Testis (tissue), 3 donors: Measurements from ENCODE around the gene GPR146. TPM values are rescaled to one million over a fixed set of nuclear protein-coding genes. Genes with fewer than 3 reads are reported as not detected.

Source experiments
- DNase-seq: peaks from one replicate; pipeline ENCODE4 v3.0.0-alpha.2; 2019
- H3K27ac ChIP-seq, 2 donors: fragments of 200-600 bp; sonication (generic); one replicate each; pipeline ENCODE4 v1.5.1; 2019
- H3K27me3 ChIP-seq: fragments of 200-600 bp; sonication (generic); one replicate; pipeline ENCODE4 v1.5.1; 2019
- H3K36me3 ChIP-seq: fragments of 200-600 bp; sonication (generic); one replicate; pipeline ENCODE4 v1.5.1; 2017; ENCODE audit warnings: low read depth; ENCODE audit errors: missing control alignments
- H3K4me1 ChIP-seq: fragments of 200-600 bp; sonication (generic); one replicate; pipeline ENCODE4 v1.5.1; 2019
- H3K4me3 ChIP-seq, 2 donors: fragments of 200-600 bp; sonication (generic); one replicate each; pipeline ENCODE4 v1.5.1; 2017 to 2019
- H3K9me3 ChIP-seq: fragments of 200-600 bp; sonication (generic); one replicate; pipeline ENCODE4 v1.5.1; 2017
- POLR2A ChIP-seq: fragments of 450-650 bp; IDR thresholded peaks from one replicate; pipeline ENCODE4 v1.6.1; 2017; ENCODE audit warnings: antibody characterized with exemption, mild to moderate bottlenecking, moderate library complexity
- WGBS, 2 donors: methylation state at CpG; one replicate each; pipeline ENCODE4 v1.1.5; 2018; 5-methylcytosine and 5-hydroxymethylcytosine counted together
- intact Hi-C: fragments of 100-400 bp; cut with DNase I; formaldehyde crosslinking; loops from one replicate; pipeline ENCODE4 v1.15.1; 2023; ENCODE audit warnings: low total_unique reads
- polyA plus RNA-seq: library from polyadenylated mRNA; stranded (reverse); fragments of 350-450 nt; fragmentation: Illumina TruSeq; extraction: RNeasy Lipid Tissue Mini Kit (QIAGEN cat#74804); gene quantifications from one replicate; pipeline ENCODE4 v1.2.3, GENCODE V29; 2014; ENCODE audit warnings: low read depth, low replicate concordance; ENCODE audit not compliant: insufficient read depth
- total RNA-seq, 2 donors: library from RNA; depleted of rRNA; stranded (reverse); fragments of >200 nt; gene quantifications; one replicate each; pipeline ENCODE4 v1.2.3, GENCODE V29; 2016
- TF ChIP-seq, protein P1 (sequence below), 3 experiments: fragments of 450-650 bp in 2 of 3; fragments of 200-600 bp in 1 of 3; sonication (generic) in 1 of 3; IDR thresholded peaks; one replicate each; pipeline ENCODE4 v1.5.1; 2016 to 2019; ENCODE audit warnings: antibody characterized with exemption in 3 of 3, mild to moderate bottlenecking in 2 of 3, moderate library complexity in 1 of 3

GPR146 gene
- total and polyA plus RNA-seq, 3 donors from 2014 or later, result 5.3 to 14.4 (median 14.2) TPM

DNA sequence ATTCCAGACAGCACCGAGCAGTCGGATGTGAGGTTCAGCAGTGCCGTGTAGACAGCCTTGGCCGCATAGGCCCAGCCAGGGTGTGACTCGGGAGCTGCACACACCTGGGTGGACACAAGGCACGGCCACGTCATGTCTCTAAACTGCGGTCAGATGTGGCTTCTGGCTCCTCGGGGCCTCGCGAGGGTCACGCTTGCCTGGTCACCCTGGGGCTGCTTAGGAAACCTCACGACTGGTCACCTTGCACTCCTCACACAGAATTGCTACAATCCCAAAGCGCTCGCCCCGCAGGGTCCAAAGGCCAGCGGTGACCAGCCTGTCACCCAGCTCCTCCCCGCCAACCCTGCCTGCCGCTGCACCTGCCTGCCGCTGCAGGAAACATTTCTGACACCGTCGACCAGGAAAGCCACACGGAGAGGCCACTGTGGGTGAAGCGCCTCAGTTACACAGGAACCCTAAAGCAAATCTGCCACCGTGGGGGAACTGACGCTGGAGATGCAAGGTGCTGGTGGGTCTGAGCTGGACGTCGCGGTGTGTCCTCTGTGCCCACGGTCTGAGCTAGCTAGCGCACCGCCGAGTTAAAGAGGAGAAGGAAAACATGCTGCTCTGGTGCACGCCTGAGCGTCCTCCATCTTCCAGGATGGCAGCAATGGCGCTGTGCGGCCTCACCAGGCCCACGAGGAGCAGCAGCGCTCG is 48.6 kb downstream of the GPR146 start:
- 94% methylated on average over 24 to 40 of the region's 40 CpGs for WGBS, 2 donors
- H3K4me1 ChIP-seq, result peaks cover 10% of the 10 kb centered on the region
- intact Hi-C loops, result no loop called here
- no peak overlapping the region for H3K27ac ChIP-seq
- TF ChIP-seq POLR2A, result no peak
- TF ChIP-seq, protein P1, sequence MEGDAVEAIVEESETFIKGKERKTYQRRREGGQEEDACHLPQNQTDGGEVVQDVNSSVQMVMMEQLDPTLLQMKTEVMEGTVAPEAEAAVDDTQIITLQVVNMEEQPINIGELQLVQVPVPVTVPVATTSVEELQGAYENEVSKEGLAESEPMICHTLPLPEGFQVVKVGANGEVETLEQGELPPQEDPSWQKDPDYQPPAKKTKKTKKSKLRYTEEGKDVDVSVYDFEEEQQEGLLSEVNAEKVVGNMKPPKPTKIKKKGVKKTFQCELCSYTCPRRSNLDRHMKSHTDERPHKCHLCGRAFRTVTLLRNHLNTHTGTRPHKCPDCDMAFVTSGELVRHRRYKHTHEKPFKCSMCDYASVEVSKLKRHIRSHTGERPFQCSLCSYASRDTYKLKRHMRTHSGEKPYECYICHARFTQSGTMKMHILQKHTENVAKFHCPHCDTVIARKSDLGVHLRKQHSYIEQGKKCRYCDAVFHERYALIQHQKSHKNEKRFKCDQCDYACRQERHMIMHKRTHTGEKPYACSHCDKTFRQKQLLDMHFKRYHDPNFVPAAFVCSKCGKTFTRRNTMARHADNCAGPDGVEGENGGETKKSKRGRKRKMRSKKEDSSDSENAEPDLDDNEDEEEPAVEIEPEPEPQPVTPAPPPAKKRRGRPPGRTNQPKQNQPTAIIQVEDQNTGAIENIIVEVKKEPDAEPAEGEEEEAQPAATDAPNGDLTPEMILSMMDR (IDR thresholded peaks at IDR 0.05), result no peak
- no peaks in the 10 kb centered on the region for H3K27me3 ChIP-seq
- no peak for DNase-seq
- no peaks in the 10 kb centered on the region for H3K9me3 ChIP-seq
- no peak overlapping the region for H3K4me3 ChIP-seq
- H3K36me3 ChIP-seq, result no peaks in the 10 kb centered on the region

DNA sequence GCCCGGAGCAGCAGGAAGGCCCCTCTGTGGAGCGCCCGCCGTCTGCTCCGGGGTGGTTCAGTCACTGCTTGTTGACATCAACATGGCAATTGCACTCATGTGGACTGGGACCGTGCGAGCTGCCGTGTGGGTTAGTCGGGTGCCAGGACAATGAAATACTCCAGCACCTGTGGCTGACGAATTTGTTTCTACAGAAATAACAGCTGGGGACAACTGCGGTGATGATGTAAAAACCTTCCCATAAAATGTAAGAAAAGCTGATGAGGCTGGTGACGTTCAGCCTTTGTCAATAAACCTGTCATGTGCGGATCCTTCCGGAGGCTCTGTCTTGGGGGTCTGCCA is 49.1 kb downstream of the GPR146 start:
- H3K36me3 ChIP-seq, result no peaks in the 10 kb centered on the region
- DNase-seq, result no peak
- H3K9me3 ChIP-seq, result no peaks in the 10 kb centered on the region
- H3K27ac ChIP-seq, result no peak overlapping the region
- H3K4me1 ChIP-seq, result peaks cover 7% of the 10 kb centered on the region
- H3K4me3 ChIP-seq, result no peak overlapping the region
- no peaks in the 10 kb centered on the region for H3K27me3 ChIP-seq
- 86 to 96% methylated on average over 14 of the region's 14 CpGs for WGBS, 2 donors
- TF ChIP-seq, protein P1 (IDR thresholded peaks at IDR 0.05), result no peak
- TF ChIP-seq POLR2A, result no peak
- intact Hi-C loops, result no loop called here

DNA sequence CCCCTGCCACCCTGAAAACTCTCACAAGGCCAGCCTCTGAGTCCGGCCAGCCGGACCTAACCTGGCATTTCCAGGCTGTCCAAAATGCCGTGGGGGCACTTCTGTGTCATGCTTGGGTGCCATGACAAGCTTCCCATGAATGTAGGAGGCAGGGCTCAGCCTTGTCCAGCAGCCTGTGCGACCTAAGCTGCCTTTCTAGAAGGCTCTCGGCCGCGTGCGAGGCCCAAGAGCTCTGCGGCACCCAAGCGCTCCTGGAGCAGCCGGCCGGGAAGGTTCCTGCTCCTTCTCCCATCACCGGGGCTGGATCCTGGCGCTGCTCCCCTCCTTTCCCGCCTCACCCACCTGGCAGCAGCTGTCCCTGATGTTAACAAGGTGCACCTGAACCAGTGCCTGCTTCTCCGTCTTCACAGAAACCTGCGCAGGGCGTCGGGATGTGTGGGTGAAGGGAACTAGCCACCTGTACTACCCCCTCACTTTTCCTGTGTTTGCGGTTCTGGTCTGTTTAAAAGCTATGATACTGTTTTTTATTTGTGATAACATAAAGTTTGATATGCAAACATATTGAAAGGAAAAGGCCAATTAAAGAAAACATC is 49.7 kb downstream of the GPR146 start:
- WGBS, 2 donors, result 89 to 96% methylated on average over 19 to 20 of the region's 20 CpGs
- Histone ChIP-seq H3K9me3 (no peaks in the 10 kb centered on the region), H3K36me3 (no peaks in the 10 kb centered on the region), H3K4me1 (peaks cover 7% of the 10 kb centered on the region), H3K27me3 (no peaks in the 10 kb centered on the region), H3K27ac (no peak overlapping the region), H3K4me3 (no peak overlapping the region)
- DNase-seq, result no peak
- intact Hi-C loops, result no loop called here
- TF ChIP-seq POLR2A, result no peak
- TF ChIP-seq, protein P1 (IDR thresholded peaks at IDR 0.05), result no peak

DNA sequence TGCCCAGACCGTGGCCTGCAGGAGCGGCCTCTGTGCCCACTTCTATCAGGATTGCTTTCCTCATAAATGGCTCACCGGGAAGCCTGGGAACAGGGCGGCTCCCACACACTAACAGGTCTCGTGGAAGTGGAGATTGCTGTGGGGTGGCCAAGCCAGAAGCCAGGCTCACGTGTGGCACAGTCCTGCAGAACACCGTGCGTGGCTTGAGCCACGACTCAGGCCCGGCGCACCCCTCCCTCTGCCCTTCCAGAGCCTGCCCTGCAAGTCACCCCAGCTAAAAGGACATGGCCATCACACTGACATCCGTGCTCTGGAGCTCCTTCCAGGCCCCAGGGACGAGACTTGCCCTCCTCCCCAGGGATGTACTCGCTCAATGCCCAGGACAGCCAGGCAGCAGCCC is 50.5 kb downstream of the GPR146 start:
- WGBS, 2 donors, result 20 to 81% methylated on average over 1 to 14 of the region's 14 CpGs
- intact Hi-C loops, result no loop called here
- no peak overlapping the region for H3K27ac ChIP-seq

More for the DNA sequence above, 50.5 kb downstream of the GPR146 start:
- TF ChIP-seq, protein P1 (IDR thresholded peaks at IDR 0.05), result no peak
- TF ChIP-seq POLR2A, result no peak
- Histone ChIP-seq H3K36me3 (no peaks in the 10 kb centered on the region), H3K9me3 (no peaks in the 10 kb centered on the region), H3K27me3 (no peaks in the 10 kb centered on the region), H3K4me3 (no peak overlapping the region), H3K4me1 (peaks cover 7% of the 10 kb centered on the region)
- no peak for DNase-seq
